ENCODE results near the gene RFX1.

The RFX1 gene

DNA sequence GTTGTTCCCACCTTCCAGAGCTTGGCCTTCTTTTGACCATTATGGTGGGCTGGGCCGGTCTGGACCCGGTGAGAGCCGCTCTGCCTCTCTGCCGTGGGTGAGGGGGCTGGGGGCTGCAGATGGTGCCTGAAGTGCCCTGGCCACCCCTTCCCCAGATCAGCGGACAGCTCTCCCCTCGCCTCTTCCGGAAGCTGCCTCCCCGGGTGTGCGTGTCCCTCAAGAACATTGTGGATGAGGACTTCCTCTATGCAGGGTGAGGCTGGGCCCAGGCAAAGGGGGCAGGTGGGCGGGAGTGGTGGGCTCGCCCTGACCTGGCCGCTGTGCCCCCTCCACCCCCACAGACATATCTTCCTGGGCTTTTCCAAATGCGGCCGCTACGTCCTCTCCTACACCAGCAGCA lies 51.9 kb downstream of the RFX1 start:
- no peak for TF ChIP-seq ZBTB7A (IDR thresholded peaks at IDR 0.05; ENCODE audit: low read depth)
- TF ChIP-seq FOXM1 (IDR thresholded peaks at IDR 0.05; ENCODE audit: borderline replicate concordance, low read depth) = no peak
- TF ChIP-seq YY1 (IDR thresholded peaks at IDR 0.05; ENCODE audit: low read depth) = no peak
- TF ChIP-seq CREB1 (IDR thresholded peaks at IDR 0.05; ENCODE audit: low read depth) = no peak
- TF ChIP-seq EP300 (IDR thresholded peaks at IDR 0.05; ENCODE audit: borderline replicate concordance) = no peak
- no peak for TF ChIP-seq TAF1 (IDR thresholded peaks at IDR 0.05; ENCODE audit: low read depth)
- TF ChIP-seq, protein P1, sequence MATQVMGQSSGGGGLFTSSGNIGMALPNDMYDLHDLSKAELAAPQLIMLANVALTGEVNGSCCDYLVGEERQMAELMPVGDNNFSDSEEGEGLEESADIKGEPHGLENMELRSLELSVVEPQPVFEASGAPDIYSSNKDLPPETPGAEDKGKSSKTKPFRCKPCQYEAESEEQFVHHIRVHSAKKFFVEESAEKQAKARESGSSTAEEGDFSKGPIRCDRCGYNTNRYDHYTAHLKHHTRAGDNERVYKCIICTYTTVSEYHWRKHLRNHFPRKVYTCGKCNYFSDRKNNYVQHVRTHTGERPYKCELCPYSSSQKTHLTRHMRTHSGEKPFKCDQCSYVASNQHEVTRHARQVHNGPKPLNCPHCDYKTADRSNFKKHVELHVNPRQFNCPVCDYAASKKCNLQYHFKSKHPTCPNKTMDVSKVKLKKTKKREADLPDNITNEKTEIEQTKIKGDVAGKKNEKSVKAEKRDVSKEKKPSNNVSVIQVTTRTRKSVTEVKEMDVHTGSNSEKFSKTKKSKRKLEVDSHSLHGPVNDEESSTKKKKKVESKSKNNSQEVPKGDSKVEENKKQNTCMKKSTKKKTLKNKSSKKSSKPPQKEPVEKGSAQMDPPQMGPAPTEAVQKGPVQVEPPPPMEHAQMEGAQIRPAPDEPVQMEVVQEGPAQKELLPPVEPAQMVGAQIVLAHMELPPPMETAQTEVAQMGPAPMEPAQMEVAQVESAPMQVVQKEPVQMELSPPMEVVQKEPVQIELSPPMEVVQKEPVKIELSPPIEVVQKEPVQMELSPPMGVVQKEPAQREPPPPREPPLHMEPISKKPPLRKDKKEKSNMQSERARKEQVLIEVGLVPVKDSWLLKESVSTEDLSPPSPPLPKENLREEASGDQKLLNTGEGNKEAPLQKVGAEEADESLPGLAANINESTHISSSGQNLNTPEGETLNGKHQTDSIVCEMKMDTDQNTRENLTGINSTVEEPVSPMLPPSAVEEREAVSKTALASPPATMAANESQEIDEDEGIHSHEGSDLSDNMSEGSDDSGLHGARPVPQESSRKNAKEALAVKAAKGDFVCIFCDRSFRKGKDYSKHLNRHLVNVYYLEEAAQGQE (IDR thresholded peaks at IDR 0.05; ENCODE audit: low read depth) = no peak
- TF ChIP-seq, protein P2, sequence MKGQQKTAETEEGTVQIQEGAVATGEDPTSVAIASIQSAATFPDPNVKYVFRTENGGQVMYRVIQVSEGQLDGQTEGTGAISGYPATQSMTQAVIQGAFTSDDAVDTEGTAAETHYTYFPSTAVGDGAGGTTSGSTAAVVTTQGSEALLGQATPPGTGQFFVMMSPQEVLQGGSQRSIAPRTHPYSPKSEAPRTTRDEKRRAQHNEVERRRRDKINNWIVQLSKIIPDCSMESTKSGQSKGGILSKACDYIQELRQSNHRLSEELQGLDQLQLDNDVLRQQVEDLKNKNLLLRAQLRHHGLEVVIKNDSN (IDR thresholded peaks at IDR 0.05) = no peak
- TF ChIP-seq TEAD4 (IDR thresholded peaks at IDR 0.05) = no peak
- TF ChIP-seq CEBPB (IDR thresholded peaks at IDR 0.05) = no peak
- no peak for TF ChIP-seq TCF12 (IDR thresholded peaks at IDR 0.05; ENCODE audit: low read depth)
- TF ChIP-seq MAX (IDR thresholded peaks at IDR 0.05) = no peak

GRCh38 chr19:13952931-13953531 lies 53.1 kb downstream of the RFX1 start:
- TF ChIP-seq MAX (IDR thresholded peaks at IDR 0.05) (no peak), FOXM1 (IDR thresholded peaks at IDR 0.05; ENCODE audit: borderline replicate concordance, low read depth) (no peak), TCF12 (IDR thresholded peaks at IDR 0.05; ENCODE audit: low read depth) (no peak), RAD21 (IDR thresholded peaks at IDR 0.05; ENCODE audit: low read depth) (no peak), EGR1 (IDR thresholded peaks at IDR 0.05) (no peak), TAF1 (IDR thresholded peaks at IDR 0.05; ENCODE audit: low read depth) (no peak), ZBTB7A (IDR thresholded peaks at IDR 0.05; ENCODE audit: low read depth) (no peak), TEAD4 (IDR thresholded peaks at IDR 0.05) (no peak), YY1 (IDR thresholded peaks at IDR 0.05; ENCODE audit: low read depth) (no peak), NFIC (IDR thresholded peaks at IDR 0.05) (no peak), CEBPB (IDR thresholded peaks at IDR 0.05) (no peak), CREB1 (IDR thresholded peaks at IDR 0.05; ENCODE audit: low read depth) (no peak), EP300 (IDR thresholded peaks at IDR 0.05; ENCODE audit: borderline replicate concordance) (no peak)
- TF ChIP-seq, protein P1 (IDR thresholded peaks at IDR 0.05; ENCODE audit: low read depth) = no peak
- TF ChIP-seq, protein P2 (IDR thresholded peaks at IDR 0.05) = no peak

- TF ChIP-seq FOXM1 (IDR thresholded peaks at IDR 0.05; ENCODE audit: borderline replicate concordance, low read depth) = no peak
- TF ChIP-seq CREB1 (IDR thresholded peaks at IDR 0.05; ENCODE audit: low read depth) = peak; percentile 61
- peak; percentile 94 for TF ChIP-seq YY1 (IDR thresholded peaks at IDR 0.05; ENCODE audit: low read depth)
- TF ChIP-seq TAF1 (IDR thresholded peaks at IDR 0.05; ENCODE audit: low read depth) = peak; percentile 99
- no peak for TF ChIP-seq NFIC (IDR thresholded peaks at IDR 0.05)
- TF ChIP-seq EGR1 (IDR thresholded peaks at IDR 0.05) = no peak
These were observed 53.8 kb downstream of the RFX1 start, which contains the start of gene DCAF15 for GRCh38 chr19:13952154-13952930. TSS of gene DCAF15 (plus strand) at chr19:13952509. CDS start at chr19:13952513, 4 bp downstream.

DNA sequence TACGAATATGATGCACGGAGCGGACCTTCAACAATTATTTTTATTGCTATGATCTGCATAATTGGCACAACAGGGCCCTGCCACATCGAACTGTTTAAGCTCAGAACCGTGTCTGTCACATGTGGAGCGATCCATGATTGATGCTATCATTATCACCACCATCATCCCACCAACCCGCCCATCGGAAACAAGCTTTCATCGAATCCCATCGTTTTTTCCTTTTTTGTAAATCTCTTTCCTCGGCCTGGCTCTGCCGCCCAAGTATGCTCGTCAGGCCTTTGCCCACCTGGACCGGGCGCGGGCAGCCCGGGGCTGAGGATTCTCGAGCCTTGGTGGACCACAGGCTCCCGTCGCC lies 54.3 kb downstream of the RFX1 start:
- TF ChIP-seq, protein P2 (IDR thresholded peaks at IDR 0.05) = no peak
- no peak for TF ChIP-seq TEAD4 (IDR thresholded peaks at IDR 0.05)
- TF ChIP-seq RAD21 (IDR thresholded peaks at IDR 0.05; ENCODE audit: low read depth) = no peak
- TF ChIP-seq YY1 (IDR thresholded peaks at IDR 0.05; ENCODE audit: low read depth) = no peak
- TF ChIP-seq NFIC (IDR thresholded peaks at IDR 0.05) = no peak
- no peak for TF ChIP-seq EGR1 (IDR thresholded peaks at IDR 0.05)
- TF ChIP-seq CREB1 (IDR thresholded peaks at IDR 0.05; ENCODE audit: low read depth) = no peak
- no peak for TF ChIP-seq TCF12 (IDR thresholded peaks at IDR 0.05; ENCODE audit: low read depth)
- TF ChIP-seq MAX (IDR thresholded peaks at IDR 0.05) = no peak
- no peak for TF ChIP-seq CEBPB (IDR thresholded peaks at IDR 0.05)

- TF ChIP-seq FOXM1 (IDR thresholded peaks at IDR 0.05; ENCODE audit: borderline replicate concordance, low read depth) (no peak), YY1 (IDR thresholded peaks at IDR 0.05; ENCODE audit: low read depth) (no peak), ZBTB7A (IDR thresholded peaks at IDR 0.05; ENCODE audit: low read depth) (no peak), MAX (IDR thresholded peaks at IDR 0.05) (no peak), TCF12 (IDR thresholded peaks at IDR 0.05; ENCODE audit: low read depth) (no peak)
These were observed 55.1 kb downstream of the RFX1 start for GRCh38 chr19:13951043-13951442.

Data from Ishikawa (cell line).